Measurements from ENCODE around the gene RFTN1.

Gene RFTN1

GRCh38 chr3:16337856-16338540 is 175.5 kb downstream of the RFTN1 start:
- no peak overlapping the region for H2BK120ac ChIP-seq (ENCODE audit: low read depth, low read length)
- H3K23ac ChIP-seq (ENCODE audit: low read length) = no peak overlapping the region
- H3K4ac ChIP-seq (ENCODE audit: low read depth, low read length) = no peak overlapping the region
- H3K36me3 ChIP-seq (ENCODE audit: control insufficient read depth, insufficient read depth, low read length) = no peaks in the 10 kb centered on the region
- no peak overlapping the region for H2BK5ac ChIP-seq (ENCODE audit: low read length)
- no peak overlapping the region for H2BK15ac ChIP-seq (replicated peaks; ENCODE audit: low read depth)
- H2AK5ac ChIP-seq (ENCODE audit: low read length) = no peak overlapping the region
- H3K4me3 ChIP-seq (ENCODE audit: low read length) = no peak overlapping the region
- no peaks in the 10 kb centered on the region for H3K4me1 ChIP-seq (ENCODE audit: control insufficient read depth, low read depth, low read length)
- H3K18ac ChIP-seq (ENCODE audit: low read length) = no peak overlapping the region
- H4K8ac ChIP-seq (ENCODE audit: low read depth, low read length) = no peak overlapping the region
- no peaks in the 10 kb centered on the region for H3K79me2 ChIP-seq (ENCODE audit: control insufficient read depth, insufficient read depth, low read length)
- no peak overlapping the region for H3K4me2 ChIP-seq (ENCODE audit: low read length)
- no peak overlapping the region for H3K9ac ChIP-seq (ENCODE audit: low read length)
- no peaks in the 10 kb centered on the region for H3K79me1 ChIP-seq (ENCODE audit: low read length)
- no peak overlapping the region for H3K56ac ChIP-seq (ENCODE audit: low read length)
- WGBS (ENCODE audit: extremely low coverage, insufficient coverage, low lambda C conversion rate) = no CpG with 5 or more reads among the region's 15 CpGs
- DNase-seq = no peak
- no peak overlapping the region for H4K5ac ChIP-seq (ENCODE audit: low read length)
- no peaks in the 10 kb centered on the region for H3K27me3 ChIP-seq (ENCODE audit: insufficient read depth, low read length, poor library complexity)
- H3K27ac ChIP-seq (ENCODE audit: low read depth, low read length) = no peak overlapping the region

GRCh38 chr3:16336825-16337224 is 176.7 kb downstream of the RFTN1 start:
- no peaks in the 10 kb centered on the region for H3K36me3 ChIP-seq (ENCODE audit: control insufficient read depth, insufficient read depth, low read length)
- H3K27ac ChIP-seq (ENCODE audit: low read depth, low read length) = no peak overlapping the region
- H3K4me1 ChIP-seq (ENCODE audit: control insufficient read depth, low read depth, low read length) = no peaks in the 10 kb centered on the region
- no peaks in the 10 kb centered on the region for H3K79me1 ChIP-seq (ENCODE audit: low read length)
- H2BK5ac ChIP-seq (ENCODE audit: low read length) = no peak overlapping the region
- no peak overlapping the region for H3K56ac ChIP-seq (ENCODE audit: low read length)
- no peaks in the 10 kb centered on the region for H3K27me3 ChIP-seq (ENCODE audit: insufficient read depth, low read length, poor library complexity)
- no peak overlapping the region for H3K4me3 ChIP-seq (ENCODE audit: low read length)
- no peak overlapping the region for H3K4me2 ChIP-seq (ENCODE audit: low read length)
- H3K9ac ChIP-seq (ENCODE audit: low read length) = no peak overlapping the region
- H3K4ac ChIP-seq (ENCODE audit: low read depth, low read length) = no peak overlapping the region
- no CpG with 5 or more reads among the region's 6 CpGs for WGBS (ENCODE audit: extremely low coverage, insufficient coverage, low lambda C conversion rate)
- DNase-seq = no peak
- no peak overlapping the region for H2BK15ac ChIP-seq (replicated peaks; ENCODE audit: low read depth)
- H3K79me2 ChIP-seq (ENCODE audit: control insufficient read depth, insufficient read depth, low read length) = no peaks in the 10 kb centered on the region
- no peak overlapping the region for H4K5ac ChIP-seq (ENCODE audit: low read length)
- no peak overlapping the region for H3K18ac ChIP-seq (ENCODE audit: low read length)
- no peak overlapping the region for H3K23ac ChIP-seq (ENCODE audit: low read length)
- H2AK5ac ChIP-seq (ENCODE audit: low read length) = no peak overlapping the region
- no peak overlapping the region for H2BK120ac ChIP-seq (ENCODE audit: low read depth, low read length)
- no peak overlapping the region for H4K8ac ChIP-seq (ENCODE audit: low read depth, low read length)

GRCh38 chr3:16335772-16336645 is 177.5 kb downstream of the RFTN1 start:
- Histone ChIP-seq H3K27ac (ENCODE audit: low read depth, low read length) (no peak overlapping the region), H3K36me3 (ENCODE audit: control insufficient read depth, insufficient read depth, low read length) (no peaks in the 10 kb centered on the region), H3K4me2 (ENCODE audit: low read length) (no peak overlapping the region), H3K56ac (ENCODE audit: low read length) (no peak overlapping the region), H3K18ac (ENCODE audit: low read length) (no peak overlapping the region), H3K27me3 (ENCODE audit: insufficient read depth, low read length, poor library complexity) (no peaks in the 10 kb centered on the region), H2BK15ac (replicated peaks; ENCODE audit: low read depth) (no peak overlapping the region), H3K9ac (ENCODE audit: low read length) (no peak overlapping the region), H3K4me3 (ENCODE audit: low read length) (no peak overlapping the region), H3K4ac (ENCODE audit: low read depth, low read length) (no peak overlapping the region), H2BK120ac (ENCODE audit: low read depth, low read length) (no peak overlapping the region), H2AK5ac (ENCODE audit: low read length) (no peak overlapping the region), H4K8ac (ENCODE audit: low read depth, low read length) (no peak overlapping the region), H3K4me1 (ENCODE audit: control insufficient read depth, low read depth, low read length) (no peaks in the 10 kb centered on the region), H3K79me1 (ENCODE audit: low read length) (no peaks in the 10 kb centered on the region), H3K79me2 (ENCODE audit: control insufficient read depth, insufficient read depth, low read length) (no peaks in the 10 kb centered on the region), H3K23ac (ENCODE audit: low read length) (no peak overlapping the region), H4K5ac (ENCODE audit: low read length) (no peak overlapping the region), H2BK5ac (ENCODE audit: low read length) (no peak overlapping the region)
- WGBS (ENCODE audit: extremely low coverage, insufficient coverage, low lambda C conversion rate) = no CpG with 5 or more reads among the region's 14 CpGs
- DNase-seq = no peak

GRCh38 chr3:16335333-16335732 is 178.2 kb downstream of the RFTN1 start:
- H3K4ac ChIP-seq (ENCODE audit: low read depth, low read length) = no peak overlapping the region
- no peak overlapping the region for H4K8ac ChIP-seq (ENCODE audit: low read depth, low read length)
- H3K56ac ChIP-seq (ENCODE audit: low read length) = no peak overlapping the region
- no peak overlapping the region for H2BK15ac ChIP-seq (replicated peaks; ENCODE audit: low read depth)
- H3K23ac ChIP-seq (ENCODE audit: low read length) = no peak overlapping the region
- H3K27ac ChIP-seq (ENCODE audit: low read depth, low read length) = no peak overlapping the region
- H3K4me3 ChIP-seq (ENCODE audit: low read length) = no peak overlapping the region
- no peaks in the 10 kb centered on the region for H3K79me1 ChIP-seq (ENCODE audit: low read length)
- no peaks in the 10 kb centered on the region for H3K4me1 ChIP-seq (ENCODE audit: control insufficient read depth, low read depth, low read length)
- no peak overlapping the region for H2BK5ac ChIP-seq (ENCODE audit: low read length)
- no peak overlapping the region for H3K9ac ChIP-seq (ENCODE audit: low read length)
- H2BK120ac ChIP-seq (ENCODE audit: low read depth, low read length) = no peak overlapping the region
- no peak overlapping the region for H3K18ac ChIP-seq (ENCODE audit: low read length)
- no peaks in the 10 kb centered on the region for H3K79me2 ChIP-seq (ENCODE audit: control insufficient read depth, insufficient read depth, low read length)
- no peak for DNase-seq
- no peaks in the 10 kb centered on the region for H3K36me3 ChIP-seq (ENCODE audit: control insufficient read depth, insufficient read depth, low read length)
- no peak overlapping the region for H4K5ac ChIP-seq (ENCODE audit: low read length)
- no peak overlapping the region for H3K4me2 ChIP-seq (ENCODE audit: low read length)
- H2AK5ac ChIP-seq (ENCODE audit: low read length) = no peak overlapping the region
- WGBS (ENCODE audit: extremely low coverage, insufficient coverage, low lambda C conversion rate) = no CpG with 5 or more reads among the region's 5 CpGs
- no peaks in the 10 kb centered on the region for H3K27me3 ChIP-seq (ENCODE audit: insufficient read depth, low read length, poor library complexity)

- Histone ChIP-seq H2BK120ac (ENCODE audit: low read depth, low read length) (no peak overlapping the region), H3K23ac (ENCODE audit: low read length) (no peak overlapping the region), H3K4me3 (ENCODE audit: low read length) (no peak overlapping the region), H3K4me2 (ENCODE audit: low read length) (no peak overlapping the region), H3K18ac (ENCODE audit: low read length) (no peak overlapping the region), H3K79me2 (ENCODE audit: control insufficient read depth, insufficient read depth, low read length) (no peaks in the 10 kb centered on the region), H3K27ac (ENCODE audit: low read depth, low read length) (no peak overlapping the region), H4K5ac (ENCODE audit: low read length) (no peak overlapping the region), H4K8ac (ENCODE audit: low read depth, low read length) (no peak overlapping the region), H3K27me3 (ENCODE audit: insufficient read depth, low read length, poor library complexity) (no peaks in the 10 kb centered on the region), H2BK15ac (replicated peaks; ENCODE audit: low read depth) (no peak overlapping the region), H2AK5ac (ENCODE audit: low read length) (no peak overlapping the region), H3K9ac (ENCODE audit: low read length) (no peak overlapping the region), H3K36me3 (ENCODE audit: control insufficient read depth, insufficient read depth, low read length) (no peaks in the 10 kb centered on the region), H2BK5ac (ENCODE audit: low read length) (no peak overlapping the region), H3K4ac (ENCODE audit: low read depth, low read length) (no peak overlapping the region), H3K79me1 (ENCODE audit: low read length) (no peaks in the 10 kb centered on the region), H3K56ac (ENCODE audit: low read length) (no peak overlapping the region), H3K4me1 (ENCODE audit: control insufficient read depth, low read depth, low read length) (peaks cover 2% of the 10 kb centered on the region)
- no peak for DNase-seq
- WGBS (ENCODE audit: extremely low coverage, insufficient coverage, low lambda C conversion rate) = no CpG with 5 or more reads among the region's 4 CpGs
Measured at GRCh38 chr3:16334909-16335308, 178.6 kb downstream of the RFTN1 start.
